Neuron (in vitro differentiated cells): ENCODE data around the gene PRKN.

Source experiments
- H2AFZ ChIP-seq: one replicate; pipeline ENCODE4 v1.6.1; 2013; ENCODE audit warnings: low read depth, mild to moderate bottlenecking, inconsistent platforms, low read length, moderate library complexity
- H3K27me3 ChIP-seq: one replicate; pipeline ENCODE4 v1.6.1; 2013; ENCODE audit warnings: low read length; ENCODE audit not compliant: insufficient read depth
- H3K36me3 ChIP-seq: one replicate; pipeline ENCODE4 v1.6.1; 2013; ENCODE audit warnings: low read length; ENCODE audit not compliant: insufficient read depth
- H3K4me1 ChIP-seq: one replicate; pipeline ENCODE4 v1.6.1; 2013; ENCODE audit warnings: low read length; ENCODE audit not compliant: insufficient read depth
- H3K4me3 ChIP-seq: 2 replicates; pipeline ENCODE4 v1.5.1; 2013; ENCODE audit warnings: mild to moderate bottlenecking, low read length, moderate library complexity
- H3K9me3 ChIP-seq: one replicate; pipeline ENCODE4 v1.6.1; 2013; ENCODE audit warnings: low read length

The PRKN gene

DNA sequence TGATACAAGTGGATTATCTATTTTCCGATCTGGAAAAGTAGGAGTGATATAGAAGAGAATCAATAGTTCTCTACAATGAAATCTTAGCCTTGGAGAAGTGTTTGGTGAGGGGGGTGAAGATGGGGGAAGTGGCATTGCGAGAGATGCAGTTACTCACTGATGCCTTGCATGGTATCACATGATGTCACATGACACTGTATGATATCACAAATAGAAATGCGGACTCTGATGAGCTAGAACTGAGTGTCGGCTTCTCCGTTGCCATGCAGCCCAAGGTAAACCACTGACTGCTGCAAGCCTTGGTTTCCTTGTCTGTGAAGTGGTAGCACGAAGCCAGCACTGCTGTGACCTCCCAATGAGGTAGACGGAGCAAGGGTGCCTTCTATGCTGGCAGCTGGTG, 1050.4 kb downstream of the PRKN start:
- Histone ChIP-seq H2AFZ (no peak overlapping the region), H3K27me3 (no peaks in the 10 kb centered on the region), H3K4me1 (no peaks in the 10 kb centered on the region), H3K36me3 (no peaks in the 10 kb centered on the region), H3K9me3 (no peaks in the 10 kb centered on the region), H3K4me3 (no peak overlapping the region)

GRCh38 chr6:161676586-161676985, 1051.0 kb downstream of the PRKN start:
- Histone ChIP-seq H2AFZ (no peak overlapping the region), H3K4me1 (no peaks in the 10 kb centered on the region), H3K27me3 (no peaks in the 10 kb centered on the region), H3K4me3 (no peak overlapping the region), H3K36me3 (no peaks in the 10 kb centered on the region), H3K9me3 (no peaks in the 10 kb centered on the region)

- Histone ChIP-seq H3K27me3 (no peaks in the 10 kb centered on the region), H2AFZ (no peak overlapping the region), H3K36me3 (no peaks in the 10 kb centered on the region), H3K9me3 (no peaks in the 10 kb centered on the region), H3K4me3 (no peak overlapping the region), H3K4me1 (no peaks in the 10 kb centered on the region)
These were observed 1052.5 kb downstream of the PRKN start for GRCh38 chr6:161674930-161675682.

- Histone ChIP-seq H3K9me3 (no peaks in the 10 kb centered on the region), H3K27me3 (no peaks in the 10 kb centered on the region), H3K36me3 (no peaks in the 10 kb centered on the region), H2AFZ (no peak overlapping the region), H3K4me3 (no peak overlapping the region), H3K4me1 (no peaks in the 10 kb centered on the region)
These were observed 1054.5 kb downstream of the PRKN start for GRCh38 chr6:161673026-161673425.

- Histone ChIP-seq H2AFZ (no peak overlapping the region), H3K36me3 (no peaks in the 10 kb centered on the region), H3K4me3 (no peak overlapping the region), H3K27me3 (no peaks in the 10 kb centered on the region), H3K9me3 (no peaks in the 10 kb centered on the region), H3K4me1 (no peaks in the 10 kb centered on the region)
These were observed 1056.4 kb downstream of the PRKN start for GRCh38 chr6:161671117-161671516.

GRCh38 chr6:161668665-161669064, 1058.9 kb downstream of the PRKN start:
- Histone ChIP-seq H3K4me1 (no peaks in the 10 kb centered on the region), H3K27me3 (no peaks in the 10 kb centered on the region), H3K36me3 (no peaks in the 10 kb centered on the region), H3K9me3 (no peaks in the 10 kb centered on the region), H2AFZ (no peak overlapping the region), H3K4me3 (no peak overlapping the region)

- no peak overlapping the region for H2AFZ ChIP-seq
- H3K4me1 ChIP-seq, result no peaks in the 10 kb centered on the region
- H3K4me3 ChIP-seq, result no peak overlapping the region
These were observed 1059.6 kb downstream of the PRKN start for GRCh38 chr6:161667957-161668356.

GRCh38 chr6:161663682-161664081, 1063.9 kb downstream of the PRKN start:
- Histone ChIP-seq H3K4me3 (no peak overlapping the region), H3K4me1 (no peaks in the 10 kb centered on the region), H3K27me3 (no peaks in the 10 kb centered on the region)

More at GRCh38 chr6:161667957-161668356, 1059.6 kb downstream of the PRKN start:
- H3K36me3 ChIP-seq, result no peaks in the 10 kb centered on the region
- H3K27me3 ChIP-seq, result no peaks in the 10 kb centered on the region
- H3K9me3 ChIP-seq, result no peaks in the 10 kb centered on the region

DNA sequence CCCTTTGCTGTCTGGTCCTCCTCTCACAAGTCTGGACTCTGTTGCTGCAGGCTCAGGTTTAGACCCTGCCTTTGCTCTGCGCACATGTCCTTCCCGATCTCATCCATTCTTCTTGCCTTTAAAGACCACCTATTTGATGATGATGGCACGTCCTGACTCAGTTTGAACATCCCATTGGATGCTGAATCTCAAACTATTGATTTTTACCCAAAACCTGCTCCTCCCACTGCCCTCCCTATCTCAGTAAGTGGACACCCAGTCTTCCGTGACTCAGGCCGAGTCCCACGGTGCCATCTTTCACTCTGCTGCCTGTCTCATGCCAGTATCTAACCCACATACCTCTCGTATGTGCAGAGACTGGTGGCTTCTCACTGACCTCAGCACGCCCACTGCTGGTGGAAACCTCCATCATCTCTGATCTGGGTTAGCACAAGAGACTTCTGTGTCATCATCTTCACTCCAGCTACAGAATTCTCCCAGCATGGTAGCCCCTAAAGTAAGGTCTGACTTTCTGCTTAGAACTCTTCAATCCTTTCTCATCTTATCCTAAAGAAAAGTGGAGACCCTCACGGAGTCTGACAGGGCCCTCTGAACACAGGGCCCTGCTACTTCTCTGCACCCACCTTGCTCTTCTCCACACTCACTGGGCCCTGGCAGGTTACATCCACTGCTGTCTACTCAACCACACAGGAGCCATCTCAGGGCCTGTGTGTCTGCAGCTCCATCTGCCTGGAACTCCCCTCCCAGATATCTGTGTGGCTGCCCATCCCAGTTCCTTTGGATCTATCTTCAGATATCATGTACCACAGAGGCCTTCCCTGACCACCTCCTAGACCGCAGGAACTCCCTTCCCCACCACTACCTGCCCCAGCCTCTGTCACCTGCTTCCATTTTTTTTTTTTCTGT, 1066.6 kb downstream of the PRKN start:
- Histone ChIP-seq H3K27me3 (no peaks in the 10 kb centered on the region), H3K4me1 (no peaks in the 10 kb centered on the region), H3K36me3 (no peaks in the 10 kb centered on the region), H3K4me3 (no peak overlapping the region), H3K9me3 (no peaks in the 10 kb centered on the region), H2AFZ (no peak overlapping the region)

More at GRCh38 chr6:161663682-161664081, 1063.9 kb downstream of the PRKN start:
- no peaks in the 10 kb centered on the region for H3K36me3 ChIP-seq
- no peak overlapping the region for H2AFZ ChIP-seq
- no peaks in the 10 kb centered on the region for H3K9me3 ChIP-seq

GRCh38 chr6:161658211-161658610, 1069.4 kb downstream of the PRKN start:
- Histone ChIP-seq H3K4me3 (no peak overlapping the region), H3K36me3 (no peaks in the 10 kb centered on the region), H2AFZ (no peak overlapping the region), H3K4me1 (no peaks in the 10 kb centered on the region), H3K9me3 (no peaks in the 10 kb centered on the region), H3K27me3 (no peaks in the 10 kb centered on the region)

GRCh38 chr6:161654209-161654608, 1073.4 kb downstream of the PRKN start:
- no peaks in the 10 kb centered on the region for H3K4me1 ChIP-seq
- H3K36me3 ChIP-seq, result no peaks in the 10 kb centered on the region

GRCh38 chr6:161651949-161652348, 1075.6 kb downstream of the PRKN start:
- Histone ChIP-seq H3K27me3 (no peaks in the 10 kb centered on the region), H3K4me3 (no peak overlapping the region), H2AFZ (no peak overlapping the region), H3K4me1 (no peaks in the 10 kb centered on the region), H3K9me3 (no peaks in the 10 kb centered on the region), H3K36me3 (no peaks in the 10 kb centered on the region)

More at GRCh38 chr6:161654209-161654608, 1073.4 kb downstream of the PRKN start:
- Histone ChIP-seq H3K27me3 (no peaks in the 10 kb centered on the region), H3K4me3 (no peak overlapping the region), H3K9me3 (no peaks in the 10 kb centered on the region), H2AFZ (no peak overlapping the region)

DNA sequence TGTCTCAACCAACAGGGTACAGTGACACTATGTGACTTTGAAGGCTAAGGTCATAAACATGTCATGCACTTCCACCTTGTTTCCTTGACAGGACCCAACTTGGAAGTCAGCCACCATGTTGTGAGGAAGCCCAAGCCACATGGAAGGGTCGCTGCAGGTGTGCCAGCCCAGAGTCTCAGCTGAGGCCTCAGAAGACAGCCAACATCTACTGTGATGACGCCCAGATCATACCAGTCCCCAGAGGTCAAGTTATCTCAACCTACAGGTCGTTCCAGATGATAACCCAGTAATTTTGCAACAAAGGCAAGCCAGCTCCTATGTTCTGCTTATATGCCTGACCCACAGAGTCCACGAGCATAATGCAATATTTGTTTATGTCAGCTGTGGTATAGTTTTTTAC, 1077.7 kb downstream of the PRKN start:
- no peaks in the 10 kb centered on the region for H3K27me3 ChIP-seq
- H3K9me3 ChIP-seq, result no peaks in the 10 kb centered on the region
- no peak overlapping the region for H2AFZ ChIP-seq
- no peaks in the 10 kb centered on the region for H3K36me3 ChIP-seq
- no peaks in the 10 kb centered on the region for H3K4me1 ChIP-seq
- H3K4me3 ChIP-seq, result no peak overlapping the region
